ENCODE data around the gene PPP1R14C.

Gene PPP1R14C

GRCh38 chr6:150207931-150208570 lies 65.2 kb downstream of the PPP1R14C start:
- Histone ChIP-seq H3K36me3 (ENCODE audit: control insufficient read depth, insufficient read depth, low read length) (no peaks in the 10 kb centered on the region), H3K4me3 (replicated peaks; ENCODE audit: low read depth, low read length) (no peak overlapping the region), H3K27me3 (replicated peaks; ENCODE audit: control insufficient read depth, insufficient read depth, low read length) (no peaks in the 10 kb centered on the region; the same call in 1 of the 2 replicates)
- DNase-seq (ENCODE audit: extremely low read depth, insufficient read length) = no peak
- TF ChIP-seq CTCF (IDR thresholded peaks at IDR 0.05; ENCODE audit: insufficient read depth, low read length, poor library complexity, severe bottlenecking) = no peak

- no peak for DNase-seq (ENCODE audit: extremely low read depth, insufficient read length)
Observed at GRCh38 chr6:150208611-150209352, 65.9 kb downstream of the PPP1R14C start.

GRCh38 chr6:150209415-150209814 lies 66.6 kb downstream of the PPP1R14C start:
- H3K27me3 ChIP-seq (replicated peaks; ENCODE audit: control insufficient read depth, insufficient read depth, low read length) = no peaks in the 10 kb centered on the region
- no peak overlapping the region for H3K4me3 ChIP-seq (replicated peaks; ENCODE audit: low read depth, low read length)
- TF ChIP-seq CTCF (IDR thresholded peaks at IDR 0.05; ENCODE audit: insufficient read depth, low read length, poor library complexity, severe bottlenecking) = no peak
- no peak for DNase-seq (ENCODE audit: extremely low read depth, insufficient read length)
- H3K36me3 ChIP-seq (ENCODE audit: control insufficient read depth, insufficient read depth, low read length) = no peaks in the 10 kb centered on the region

More at GRCh38 chr6:150208611-150209352, 65.9 kb downstream of the PPP1R14C start:
- no peak for TF ChIP-seq CTCF (IDR thresholded peaks at IDR 0.05; ENCODE audit: insufficient read depth, low read length, poor library complexity, severe bottlenecking)
- Histone ChIP-seq H3K36me3 (ENCODE audit: control insufficient read depth, insufficient read depth, low read length) (no peaks in the 10 kb centered on the region), H3K4me3 (replicated peaks; ENCODE audit: low read depth, low read length) (no peak overlapping the region), H3K27me3 (replicated peaks; ENCODE audit: control insufficient read depth, insufficient read depth, low read length) (no peaks in the 10 kb centered on the region; the same call in 1 of the 2 replicates)

GRCh38 chr6:150211700-150212511 lies 69.1 kb downstream of the PPP1R14C start:
- Histone ChIP-seq H3K4me3 (replicated peaks; ENCODE audit: low read depth, low read length) (no peak overlapping the region), H3K27me3 (replicated peaks; ENCODE audit: control insufficient read depth, insufficient read depth, low read length) (no peaks in the 10 kb centered on the region), H3K36me3 (ENCODE audit: control insufficient read depth, insufficient read depth, low read length) (no peaks in the 10 kb centered on the region)
- DNase-seq (ENCODE audit: extremely low read depth, insufficient read length) = no peak
- no peak for TF ChIP-seq CTCF (IDR thresholded peaks at IDR 0.05; ENCODE audit: insufficient read depth, low read length, poor library complexity, severe bottlenecking)

- Histone ChIP-seq H3K36me3 (ENCODE audit: control insufficient read depth, insufficient read depth, low read length) (no peaks in the 10 kb centered on the region), H3K4me3 (replicated peaks; ENCODE audit: low read depth, low read length) (no peak overlapping the region), H3K27me3 (replicated peaks; ENCODE audit: control insufficient read depth, insufficient read depth, low read length) (no peaks in the 10 kb centered on the region)
- no peak for DNase-seq (ENCODE audit: extremely low read depth, insufficient read length)
- TF ChIP-seq CTCF (IDR thresholded peaks at IDR 0.05; ENCODE audit: insufficient read depth, low read length, poor library complexity, severe bottlenecking) = no peak
Observed at GRCh38 chr6:150212778-150213177, 69.9 kb downstream of the PPP1R14C start.
